Subcutaneous adipose tissue (tissue), 4 donors: Measurements from ENCODE around the gene RFT1. TPM values are rescaled to one million over a fixed set of nuclear protein-coding genes. Genes with fewer than 3 reads are reported as not detected.

Experiments used
- CTCF ChIP-seq: fragments of 450-650 bp; IDR thresholded peaks from one replicate; pipeline ENCODE4 v1.5.1; 2016; ENCODE audit warnings: low read depth, mild to moderate bottlenecking, control low read depth, antibody characterized with exemption, moderate library complexity
- total RNA-seq, 4 donors: library from RNA; depleted of rRNA; stranded (reverse); fragments of >200 nt; gene quantifications; one replicate each; pipeline ENCODE4 v1.1.0, GENCODE V29; 2016

Gene RFT1
- total RNA-seq, 4 donors from 2014 or later: 8.1 to 12.7 (median 10.7) TPM

- no peak for TF ChIP-seq CTCF
Measured at GRCh38 chr3:53103397-53104296, 26.6 kb downstream of the RFT1 start.

- TF ChIP-seq CTCF: no peak
Measured at GRCh38 chr3:53102601-53103147, 27.6 kb downstream of the RFT1 start.

DNA sequence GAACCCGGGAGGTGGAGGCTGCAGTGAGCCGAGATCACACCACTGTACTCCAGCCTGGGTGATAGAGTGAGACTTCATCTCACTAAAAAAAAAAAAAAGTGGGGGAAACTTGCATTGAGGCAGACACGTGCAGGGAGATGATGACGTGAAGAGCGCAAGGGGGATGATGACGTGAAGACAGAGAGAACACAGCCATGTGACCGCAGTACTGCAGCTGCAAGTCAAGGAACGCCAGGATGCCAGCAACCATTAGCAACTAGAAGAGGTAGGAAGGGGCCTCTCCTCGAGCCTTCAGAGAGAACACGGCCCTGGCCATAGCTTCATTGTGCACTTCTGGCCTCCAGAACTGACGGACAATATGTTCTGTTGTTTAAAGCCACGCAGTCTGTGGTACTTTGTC, 28.3 kb downstream of the RFT1 start:
- TF ChIP-seq CTCF: no peak

DNA sequence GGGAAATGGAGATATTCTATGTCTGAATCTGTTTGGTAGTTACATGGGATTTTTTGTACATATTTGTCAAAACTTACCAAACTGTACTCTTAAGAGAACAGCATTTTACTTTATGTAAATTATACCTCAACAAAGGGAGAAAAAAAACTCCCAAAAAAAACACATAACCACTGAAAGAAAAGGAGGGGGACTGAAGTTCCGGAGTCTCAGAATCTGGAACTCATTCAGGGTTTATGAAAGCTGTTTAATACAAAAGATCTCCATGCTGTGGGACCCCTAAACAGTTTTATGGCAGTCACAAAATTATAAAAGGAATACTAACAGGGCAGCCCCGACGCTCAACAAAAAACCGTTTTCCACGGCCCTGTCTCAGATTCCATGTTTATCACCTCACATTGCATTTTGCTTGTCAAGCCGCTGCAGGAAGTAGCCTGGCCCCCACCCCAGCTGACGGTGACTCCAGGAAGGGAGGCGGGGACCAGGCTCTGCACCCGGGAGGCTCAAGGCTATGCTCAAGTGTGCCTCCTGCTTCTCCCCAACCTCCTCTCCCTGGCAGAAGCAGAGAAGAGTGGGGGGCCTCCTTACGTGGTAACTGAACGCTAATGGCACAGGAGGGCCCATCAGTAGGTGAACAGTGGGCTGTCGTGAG, 29.3 kb downstream of the RFT1 start:
- TF ChIP-seq CTCF: no peak

DNA sequence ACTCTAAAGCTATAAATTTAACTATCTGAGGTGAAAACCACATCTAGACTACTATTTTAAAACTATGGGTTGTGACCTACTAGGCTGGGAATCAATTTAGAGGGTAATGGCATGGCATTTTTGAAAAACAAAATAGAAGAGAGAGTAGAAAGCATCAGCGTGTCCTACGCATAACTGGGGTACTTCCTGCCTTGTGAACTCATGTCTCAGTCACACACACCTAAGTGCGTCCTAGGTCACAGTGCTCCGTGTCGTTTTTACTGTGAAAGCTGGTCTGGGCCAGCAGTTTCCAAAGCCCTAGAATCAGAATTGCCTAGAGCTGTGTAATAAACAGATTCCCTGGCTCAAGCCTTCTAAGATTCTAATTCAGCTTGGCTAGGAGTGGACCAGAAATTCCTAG, 32.3 kb downstream of the RFT1 start:
- no peak for TF ChIP-seq CTCF

DNA sequence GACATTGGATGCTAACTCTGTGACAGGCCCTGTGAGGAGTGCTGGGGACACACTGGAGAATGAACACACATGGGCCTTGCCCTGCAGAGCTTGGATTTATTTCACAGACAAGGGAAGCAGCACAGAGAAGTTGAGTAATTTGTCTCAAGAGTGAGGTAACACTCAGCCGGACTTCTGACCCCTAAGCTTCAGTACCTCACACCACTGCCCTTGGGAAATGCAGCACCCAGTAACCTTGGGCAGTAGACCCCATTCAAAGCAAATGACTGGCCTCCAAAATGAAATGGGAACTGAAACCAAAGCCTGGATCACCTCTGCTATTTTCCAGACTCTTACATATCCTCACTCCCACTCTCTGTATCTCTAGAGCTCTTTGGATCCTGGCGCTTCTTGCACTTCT, 37.3 kb downstream of the RFT1 start:
- TF ChIP-seq CTCF: no peak

DNA sequence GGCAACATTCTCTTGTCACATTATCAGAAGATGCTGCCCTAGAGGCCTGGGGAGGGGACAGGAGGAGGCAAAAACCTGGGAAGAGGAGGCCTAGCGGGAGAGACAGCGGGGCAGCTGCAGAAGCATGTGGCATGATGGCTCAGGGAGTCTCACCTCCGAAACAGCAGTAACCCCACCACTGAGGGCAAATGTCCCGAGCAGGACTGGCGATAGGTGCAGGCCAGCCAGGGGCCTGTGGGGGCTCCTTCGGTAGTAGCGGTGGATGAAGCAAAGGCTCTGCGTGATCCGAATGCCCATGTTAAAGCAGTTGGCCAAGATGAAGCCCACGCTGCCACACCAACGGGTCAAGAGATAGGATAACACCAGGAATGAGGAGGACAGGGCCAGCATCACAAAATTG, 38.0 kb downstream of the RFT1 start:
- no peak for TF ChIP-seq CTCF
